ENCODE measurements around the gene BCAS3.

GRCh38 chr17:61345061-61345460, 667.4 kb downstream of the BCAS3 start:
- TF ChIP-seq POLR2A (IDR thresholded peaks at IDR 0.05) (no peak), CTCF (IDR thresholded peaks at IDR 0.05) (no peak), POLR2AphosphoS5 (IDR thresholded peaks at IDR 0.05) (no peak)

All from transverse colon (tissue), 4 donors.